Tibial nerve (tissue), 4 donors: ENCODE results near the gene ZBTB12.
A peak's percentile ranks its signal among the peaks of the same experiment; 100 is the strongest.

Experiments
- CTCF ChIP-seq, 5 experiments: fragments of 200-600 bp in 3 of 5; fragments of 450-650 bp in 2 of 5; sonication (generic) in 3 of 5; IDR thresholded peaks; one replicate each; pipeline ENCODE4 v1.5.1; 2016 to 2019; ENCODE audit warnings: antibody characterized with exemption in 5 of 5, mild to moderate bottlenecking in 3 of 5, moderate library complexity in 2 of 5
- EP300 ChIP-seq, 2 donors: sonication (generic); formaldehyde crosslinking; IDR thresholded peaks; one replicate each; pipeline ENCODE4 v1.6.1; 2017; ENCODE audit warnings: antibody characterized with exemption in 2 of 2, mild to moderate bottlenecking in 1 of 2
- POLR2A ChIP-seq, 2 donors: fragments of 450-650 bp; IDR thresholded peaks; one replicate each; pipeline ENCODE4 v1.6.1; 2017; ENCODE audit warnings: antibody characterized with exemption in 2 of 2, mild to moderate bottlenecking in 2 of 2, moderate library complexity in 2 of 2

DNA sequence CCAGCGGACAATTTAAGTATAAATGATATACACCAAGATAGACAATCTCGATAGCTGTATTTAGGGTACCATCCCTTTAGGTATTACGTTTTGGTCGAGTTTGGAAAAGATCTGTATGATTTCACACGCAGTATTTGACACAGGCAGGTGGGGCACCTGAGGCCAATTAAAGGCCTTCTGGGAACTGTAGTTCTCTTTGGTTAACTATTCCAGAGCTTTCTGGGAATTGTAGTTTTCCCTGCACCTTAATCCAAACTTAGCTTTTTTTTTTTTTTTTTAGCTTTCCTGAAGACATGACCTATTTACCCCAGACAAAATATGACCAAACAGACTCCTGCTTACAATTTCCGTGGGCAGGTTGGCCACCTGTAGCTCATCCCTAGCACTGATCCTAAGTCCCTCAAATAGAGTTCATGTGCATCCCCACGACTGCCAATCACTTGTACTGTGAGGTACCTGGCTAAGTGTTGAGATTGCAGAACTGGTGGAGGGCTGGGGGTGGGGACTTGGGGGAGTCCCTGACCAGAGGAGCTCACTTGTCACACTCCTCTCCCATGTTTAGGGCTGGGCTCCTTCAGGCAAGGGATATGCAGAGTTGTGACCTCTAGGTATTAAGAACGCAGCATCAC lies 3.4 kb downstream of the ZBTB12 start:
- TF ChIP-seq EP300 (IDR thresholded peaks at IDR 0.05) (peak in 1 of 2 donors; percentile 42), POLR2A (IDR thresholded peaks at IDR 0.05) (peak in 1 of 2 donors; percentile 26), CTCF (IDR thresholded peaks at IDR 0.05) (no peak)
